H1 (cell line): Measurements from ENCODE around the gene MAP2K5. TPM values are rescaled to one million over a fixed set of nuclear protein-coding genes. Genes with fewer than 3 reads are reported as not detected.

Source experiments
- EGR1 ChIP-seq: IDR thresholded peaks from 2 replicates; pipeline ENCODE4 v1.6.1; 2011; ENCODE audit warnings: low read depth, low read length, borderline replicate concordance
- KDM5A ChIP-seq: fragments of 200-600 bp; IDR thresholded peaks from 2 replicates; pipeline ENCODE4 v1.7.1; 2012; ENCODE audit warnings: mild to moderate bottlenecking, low read length, inconsistent platforms, mixed read lengths
- USF2 ChIP-seq: IDR thresholded peaks from 2 replicates; pipeline ENCODE4 v1.6.1; 2011; ENCODE audit warnings: low read length, improper control_type of control experiment
- polyA plus RNA-seq, 7 experiments: library from polyadenylated mRNA; depleted of rRNA in 3 of 7; stranded (reverse) in 5 of 7; unstranded in 2 of 7; fragments of >200 nt in 5 of 7; fragments of 200-250 nt in 2 of 7; gene quantifications; 1 replicate in 5 of 7; 2 replicates in 1 of 7; 4 replicates in 1 of 7; pipeline versions ENCODE4 v1.2.1 to v1.2.3, GENCODE V29; 2011 to 2013; ENCODE audit warnings: missing spikeins in 2 of 7, mixed read lengths in 2 of 7
- total RNA-seq: library from RNA; stranded (reverse); fragmentation: NEBNext Ultra II Directional; extraction: Animal tissue kit (Norgen Biotek cat#: 25700); gene quantifications from 2 replicates; pipeline ENCODE4 v1.2.1, GENCODE V29; 2021

The MAP2K5 gene
- total and polyA plus RNA-seq, 2 of the 8 experiments (the other 6 are each of a cell fraction or from before 2014, with no cell fraction given), result 4.4 to 15.8 TPM

GRCh38 chr15:67760901-67761300, 218.4 kb downstream of the MAP2K5 start (continued):
- TF ChIP-seq EGR1 (no peak), KDM5A (no peak), USF2 (no peak)
